ENCODE results near the gene FERMT3. TPM values are rescaled to one million over a fixed set of nuclear protein-coding genes. Genes with fewer than 3 reads are reported as not detected.

Gene FERMT3
- polyA plus RNA-seq, 1 of the 3 experiments (the other 2 are of a cell fraction) = 1.4 TPM

DNA sequence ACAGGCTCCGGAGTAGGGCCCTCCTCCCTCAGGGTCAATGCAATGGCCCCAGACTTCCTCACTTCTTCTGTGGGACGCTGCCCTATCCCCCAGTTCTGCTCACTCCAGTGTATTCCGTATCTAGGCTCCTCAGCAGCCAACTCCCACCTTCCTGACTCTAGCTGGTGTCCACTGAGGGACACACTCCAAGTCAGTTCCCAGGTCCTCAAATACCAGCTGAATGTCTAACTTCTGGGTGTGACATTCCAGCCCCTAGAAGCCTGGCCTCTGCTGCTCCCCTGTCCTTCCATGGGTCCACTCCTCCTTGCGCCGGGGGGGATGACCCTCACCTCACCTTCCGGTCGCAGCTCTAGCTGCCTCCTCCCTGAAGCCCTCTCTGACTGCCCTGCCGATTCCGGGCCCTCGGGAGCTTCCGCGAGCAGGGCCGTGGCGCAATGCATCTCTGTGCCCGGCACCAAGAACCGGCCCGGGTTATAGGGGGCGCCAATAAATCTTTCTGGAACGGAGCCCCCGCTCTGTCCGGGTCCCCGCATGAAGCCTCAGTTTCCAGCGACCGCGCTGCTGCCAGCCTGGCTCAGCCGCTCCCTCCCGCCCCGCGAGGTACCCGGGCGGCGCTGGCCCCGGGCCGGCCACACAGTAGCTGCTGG, 62.5 kb downstream of the FERMT3 start:
- WGBS (ENCODE audit: low lambda C conversion rate) = 4% methylated on average over 12 of the region's 34 CpGs
- Histone ChIP-seq H3K9me2 (no peaks in the 10 kb centered on the region), H3K4me2 (peak overlapping the region; percentile 89), H3K4me1 (ENCODE audit: control insufficient read depth in 1 of 2, insufficient read depth in 2 of 2, low read depth in 1 of 2, low read length in 1 of 2) (peaks cover 12 to 48% of the 10 kb centered on the region in 2 experiments; a peak in 2 of 4 replicates), H3K27me3 (ENCODE audit: insufficient read depth) (no peaks in the 10 kb centered on the region), H4K20me1 (ENCODE audit: insufficient read depth) (no peaks in the 10 kb centered on the region), H3K27ac (ENCODE audit: low read depth in 2 of 2, low read length in 1 of 2) (peak overlapping the region; percentile 88 to 97), H2AFZ (ENCODE audit: low read depth) (no peak overlapping the region), H3K79me2 (ENCODE audit: insufficient read depth) (peaks cover 19% of the 10 kb centered on the region), H3K9ac (peak overlapping the region; percentile 63), H3K4me3 (ENCODE audit: low read depth in 2 of 2, low read length in 1 of 2) (peak overlapping the region; percentile 60 to 65), H3K9me3 (no peaks in the 10 kb centered on the region), H3F3A (replicated peaks; ENCODE audit: insufficient read depth) (peaks cover 40% of the 10 kb centered on the region), H3K36me3 (replicated peaks in 1 of 2; ENCODE audit: control insufficient read depth in 1 of 2, insufficient read depth in 2 of 2, low read length in 1 of 2) (peaks cover 14 to 20% of the 10 kb centered on the region in 2 experiments)
- CTCF ChIA-PET = interaction anchor here (0.6 to 6.9 kb wide), 12 partner anchors 11 to 375 kb away, joined by 3 to 89 read pairs (median 6); partner anchors contain the start of genes ESRRA, FERMT3, KCNK4 and PLCB3
- peak; percentile 2; the same call in 1 of the 2 replicates for TF ChIP-seq FOXJ3 (CRISPR knock-in tag; IDR thresholded peaks at IDR 0.05)
- no peak for TF ChIP-seq MEF2A (IDR thresholded peaks at IDR 0.05; ENCODE audit: borderline replicate concordance, low read depth)
- TF ChIP-seq REST (IDR thresholded peaks at IDR 0.05; ENCODE audit: low read depth, low read length) = 0 out of 2 replicates have a peak, but pooled peaks have one; percentile 36
- 0 out of 2 replicates have a peak, but pooled peaks have one; percentile 7 for TF ChIP-seq TAF1 (IDR thresholded peaks at IDR 0.05; ENCODE audit: borderline replicate concordance, low read depth, low read length)
- 0 out of 2 replicates have a peak, but pooled peaks have one; percentile 0 for TF ChIP-seq SMC3 (IDR thresholded peaks at IDR 0.05; ENCODE audit: low read depth, low read length)
- TF ChIP-seq POLR2AphosphoS5 (IDR thresholded peaks at IDR 0.05; ENCODE audit: low read depth, low read length) = peak; percentile 41; the same call in 1 of the 2 replicates
- DNase-seq = peak; percentile 60
- POLR2A ChIA-PET = interaction anchor here (0.9 to 6.5 kb wide), 6 partner anchors 11 to 64 kb away, joined by 3 to 112 read pairs (median 8); partner anchors contain the start of genes BAD, ESRRA, FKBP2 and PLCB3

DNA sequence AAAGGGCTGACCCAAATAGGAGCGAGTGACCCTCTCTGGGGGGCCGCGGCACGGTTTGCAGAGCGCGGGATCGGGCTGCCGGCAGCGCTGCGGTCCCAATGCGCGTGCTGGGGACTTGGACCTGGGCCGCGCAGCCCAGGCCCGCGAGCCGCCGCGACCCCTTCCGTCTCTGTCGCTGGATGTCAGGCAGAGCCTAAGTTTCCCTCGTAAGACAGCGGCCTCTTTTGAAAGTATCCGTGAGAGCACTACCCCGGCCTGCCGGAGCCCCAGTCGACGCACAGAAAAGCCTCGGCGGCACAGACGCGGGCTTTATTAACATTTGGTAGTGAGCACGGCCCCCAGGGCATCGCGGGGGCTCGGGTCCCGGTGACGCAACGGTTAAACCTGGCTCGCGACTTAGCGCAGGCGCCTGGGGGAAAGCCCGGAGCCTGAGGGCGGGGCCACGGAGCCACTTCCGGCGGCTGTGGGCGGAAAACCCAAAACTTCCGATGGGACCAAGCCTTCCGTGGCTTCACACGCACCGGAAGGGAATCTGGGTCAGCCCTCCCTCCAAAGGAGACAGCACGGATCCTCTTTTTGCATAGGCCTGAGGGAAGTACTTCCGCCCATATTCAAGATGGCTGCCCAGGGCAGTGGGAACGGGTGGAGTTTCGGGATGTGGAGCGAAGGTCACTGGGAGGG, 63.2 kb downstream of the FERMT3 start:
- H3F3A ChIP-seq (replicated peaks; ENCODE audit: insufficient read depth) = peaks cover 40% of the 10 kb centered on the region
- no peaks in the 10 kb centered on the region for H3K27me3 ChIP-seq (ENCODE audit: insufficient read depth)
- H3K36me3 ChIP-seq (replicated peaks in 1 of 2; ENCODE audit: control insufficient read depth in 1 of 2, insufficient read depth in 2 of 2, low read length in 1 of 2) = peaks cover 7 to 20% of the 10 kb centered on the region in 2 experiments
- peaks cover 19% of the 10 kb centered on the region for H3K79me2 ChIP-seq (ENCODE audit: insufficient read depth)
- no peaks in the 10 kb centered on the region for H3K9me3 ChIP-seq
- H3K4me2 ChIP-seq = peak overlapping the region; percentile 96
- H3K4me1 ChIP-seq (ENCODE audit: control insufficient read depth in 1 of 2, insufficient read depth in 2 of 2, low read depth in 1 of 2, low read length in 1 of 2) = peaks cover 12 to 41% of the 10 kb centered on the region in 2 experiments; a peak in 2 of 4 replicates
- peak overlapping the region; percentile 60 to 76 for H3K4me3 ChIP-seq (ENCODE audit: low read depth in 2 of 2, low read length in 1 of 2)
- peak overlapping the region; percentile 97 to 99 for H3K27ac ChIP-seq (ENCODE audit: low read depth in 2 of 2, low read length in 1 of 2)
- no peaks in the 10 kb centered on the region for H3K9me2 ChIP-seq
- DNase-seq = peak; percentile 86
- H2AFZ ChIP-seq (ENCODE audit: low read depth) = peak overlapping the region; percentile 83; the same call in 1 of the 2 replicates
- no peaks in the 10 kb centered on the region for H4K20me1 ChIP-seq (ENCODE audit: insufficient read depth)
- ChIA-PET POLR2A (interaction anchor here (1.0 to 6.5 kb wide), 9 partner anchors 15 to 84 kb away, joined by 3 to 112 read pairs (median 9); partner anchors contain the start of genes BAD, ESRRA, FKBP2 and GPR137), CTCF (interaction anchor here (0.7 to 6.9 kb wide), 15 partner anchors 11 to 90 kb away, joined by 3 to 89 read pairs (median 10); partner anchors contain the start of genes BAD, ESRRA, FERMT3 and KCNK4)
- peak overlapping the region; percentile 84 for H3K9ac ChIP-seq
- 1% methylated on average over 22 of the region's 58 CpGs for WGBS (ENCODE audit: low lambda C conversion rate)
- no peak for TF ChIP-seq MXI1 (IDR thresholded peaks at IDR 0.05; ENCODE audit: low read depth, low read length)
- no peak; the same call in 1 of the 2 replicates for TF ChIP-seq TAF1 (IDR thresholded peaks at IDR 0.05; ENCODE audit: borderline replicate concordance, low read depth, low read length)
- peak; percentile 99 for TF ChIP-seq YY1 (IDR thresholded peaks at IDR 0.05; ENCODE audit: low read depth)
- no peak for TF ChIP-seq NFIC (IDR thresholded peaks at IDR 0.05; ENCODE audit: borderline replicate concordance)
- TF ChIP-seq, protein P1, sequence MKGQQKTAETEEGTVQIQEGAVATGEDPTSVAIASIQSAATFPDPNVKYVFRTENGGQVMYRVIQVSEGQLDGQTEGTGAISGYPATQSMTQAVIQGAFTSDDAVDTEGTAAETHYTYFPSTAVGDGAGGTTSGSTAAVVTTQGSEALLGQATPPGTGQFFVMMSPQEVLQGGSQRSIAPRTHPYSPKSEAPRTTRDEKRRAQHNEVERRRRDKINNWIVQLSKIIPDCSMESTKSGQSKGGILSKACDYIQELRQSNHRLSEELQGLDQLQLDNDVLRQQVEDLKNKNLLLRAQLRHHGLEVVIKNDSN (IDR thresholded peaks at IDR 0.05; ENCODE audit: borderline replicate concordance, low read depth) = no peak
- TF ChIP-seq RXRA (IDR thresholded peaks at IDR 0.05; ENCODE audit: borderline replicate concordance, low read depth) = 0 out of 2 replicates have a peak, but pooled peaks have one; percentile 33
- TF ChIP-seq GABPA (IDR thresholded peaks at IDR 0.05; ENCODE audit: low read depth) = peak; percentile 98
- no peak; a peak in 1 of 4 replicates for TF ChIP-seq EP300 (IDR thresholded peaks at IDR 0.05; ENCODE audit: borderline replicate concordance in 1 of 2, low read depth in 1 of 2, low read length in 1 of 2)
- TF ChIP-seq FOSL2 (IDR thresholded peaks at IDR 0.05; ENCODE audit: borderline replicate concordance, low read depth) = 0 out of 2 replicates have a peak, but pooled peaks have one; percentile 34
- peak; percentile 76 for TF ChIP-seq NRF1 (IDR thresholded peaks at IDR 0.05; ENCODE audit: low read depth, low read length)
- no peak for TF ChIP-seq FOXM1 (IDR thresholded peaks at IDR 0.05; ENCODE audit: low read depth)
- TF ChIP-seq CHD2 (IDR thresholded peaks at IDR 0.05; ENCODE audit: low read length, partially characterized antibody) = peak; percentile 96
- TF ChIP-seq, protein P2, sequence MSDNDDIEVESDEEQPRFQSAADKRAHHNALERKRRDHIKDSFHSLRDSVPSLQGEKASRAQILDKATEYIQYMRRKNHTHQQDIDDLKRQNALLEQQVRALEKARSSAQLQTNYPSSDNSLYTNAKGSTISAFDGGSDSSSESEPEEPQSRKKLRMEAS (IDR thresholded peaks at IDR 0.05; ENCODE audit: low read depth) = peak; percentile 34; the same call in 1 of the 2 replicates
- no peak for TF ChIP-seq GATA2 (CRISPR knock-in tag; IDR thresholded peaks at IDR 0.05)

Data from SK-N-SH (cell line).